Neural cell (in vitro differentiated cells): ENCODE measurements around the gene TBC1D2. TPM values are rescaled to one million over a fixed set of nuclear protein-coding genes. Genes with fewer than 3 reads are reported as not detected.

Experiments used
- H2AFZ ChIP-seq: fragments of 200-600, 300-800 bp; sonication (generic), shearing (Covaris generic); 2 replicates; pipeline ENCODE4 v1.6.0; 2014; ENCODE audit warnings: low read depth, mild to moderate bottlenecking, antibody characterized with exemption, low read length, moderate library complexity
- H3F3A ChIP-seq: fragments of 200-600 bp; shearing (Covaris generic); 2 replicates; pipeline ENCODE4 v1.6.1; 2016; ENCODE audit warnings: mild to moderate bottlenecking, moderate library complexity, mixed read lengths, antibody characterized with exemption, low read length; ENCODE audit not compliant: insufficient read depth, poor library complexity, severe bottlenecking
- H3K27ac ChIP-seq: fragments of 200-600, 300-800 bp; sonication (generic), shearing (Covaris generic); 2 replicates; pipeline ENCODE4 v1.5.1; 2014; ENCODE audit warnings: mild to moderate bottlenecking, low read length, moderate library complexity
- H3K27me3 ChIP-seq: fragments of 300-800, 200-600 bp; sonication (generic), shearing (Covaris generic); 2 replicates; pipeline ENCODE4 v1.6.0; 2014; ENCODE audit warnings: mild to moderate bottlenecking, low read depth, low read length, moderate library complexity; ENCODE audit not compliant: insufficient read depth
- H3K36me3 ChIP-seq: fragments of 300-800, 200-600 bp; sonication (generic), shearing (Covaris generic); 2 replicates; pipeline ENCODE4 v1.5.1; 2014; ENCODE audit warnings: mild to moderate bottlenecking, antibody characterized with exemption, low read length, moderate library complexity; ENCODE audit not compliant: insufficient read depth
- H3K4me2 ChIP-seq: fragments of 300-800, 200-600 bp; sonication (generic), shearing (Covaris generic); 2 replicates; pipeline ENCODE4 v1.6.0; 2014; ENCODE audit warnings: mild to moderate bottlenecking, low read length
- H3K4me3 ChIP-seq: fragments of 300-800, 200-600 bp; sonication (generic), shearing (Covaris generic); 2 replicates; pipeline ENCODE4 v1.5.1; 2014; ENCODE audit warnings: mild to moderate bottlenecking, low read length, moderate library complexity
- H3K79me2 ChIP-seq: fragments of 200-600 bp; shearing (Covaris generic); replicated peaks from 2 replicates; pipeline ENCODE4 v1.6.0; 2014; ENCODE audit warnings: mild to moderate bottlenecking, low read length, moderate library complexity; ENCODE audit not compliant: insufficient read depth
- H3K9ac ChIP-seq: fragments of 300-800, 200-600 bp; sonication (generic), shearing (Covaris generic); 2 replicates; pipeline ENCODE4 v1.6.1; 2016; ENCODE audit warnings: mild to moderate bottlenecking, low read length, mixed read lengths
- H3K9me2 ChIP-seq: fragments of 200-600 bp; shearing (Covaris generic); 2 replicates; pipeline ENCODE4 v1.6.1; 2016; ENCODE audit warnings: mild to moderate bottlenecking, low read length, mixed read lengths; ENCODE audit not compliant: insufficient read depth
- H3K9me3 ChIP-seq: fragments of 200-600, 300-800 bp; sonication (generic), shearing (Covaris generic); 2 replicates; pipeline ENCODE4 v1.6.1; 2016; ENCODE audit warnings: mild to moderate bottlenecking, mixed run types, low read length, moderate library complexity, mixed read lengths
- H4K20me1 ChIP-seq: fragments of 200-600 bp; shearing (Covaris generic); 2 replicates; pipeline ENCODE4 v1.6.1; 2016; ENCODE audit warnings: mild to moderate bottlenecking, mixed run types; ENCODE audit not compliant: insufficient read depth
- EP300 ChIP-seq: fragments of 450-650 bp; conservative IDR thresholded peaks from 2 replicates; pipeline ENCODE4 v1.6.1; 2014; ENCODE audit warnings: antibody characterized with exemption, mild to moderate bottlenecking, moderate library complexity; ENCODE audit not compliant: poor library complexity, severe bottlenecking
- EZH2 ChIP-seq: fragments of 200-600, 300-800 bp; shearing (Covaris generic), sonication (generic); IDR thresholded peaks from 2 replicates; pipeline ENCODE4 v1.6.1; 2014; ENCODE audit warnings: antibody characterized with exemption, low read length, borderline replicate concordance, mild to moderate bottlenecking; ENCODE audit not compliant: insufficient read depth, poor library complexity, severe bottlenecking
- MXI1 ChIP-seq: fragments of 450-650 bp; conservative IDR thresholded peaks from 2 replicates; pipeline ENCODE4 v1.6.1; 2014; ENCODE audit warnings: antibody characterized with exemption, mild to moderate bottlenecking; ENCODE audit not compliant: poor library complexity, severe bottlenecking
- POLR2AphosphoS5 ChIP-seq: IDR thresholded peaks from 2 replicates; pipeline ENCODE4 v1.6.1; 2012
- RAD21 ChIP-seq: fragments of 450-650 bp; conservative IDR thresholded peaks from 2 replicates; pipeline ENCODE4 v1.6.1; 2014; ENCODE audit warnings: antibody characterized with exemption, mild to moderate bottlenecking, moderate library complexity
- SMC3 ChIP-seq: fragments of 450-650 bp; conservative IDR thresholded peaks from 2 replicates; pipeline ENCODE4 v1.6.1; 2014; ENCODE audit warnings: antibody characterized with exemption, mild to moderate bottlenecking, moderate library complexity; ENCODE audit not compliant: poor library complexity
- TAF1 ChIP-seq: IDR thresholded peaks from 2 replicates; pipeline ENCODE4 v1.6.1; 2012; ENCODE audit warnings: low read depth
- polyA plus RNA-seq: library from polyadenylated mRNA; depleted of rRNA; stranded (reverse); fragments of >200 nt; gene quantifications from 2 replicates; pipeline ENCODE4 v1.2.3, GENCODE V29; 2014
- TF ChIP-seq, protein P1 (sequence below): IDR thresholded peaks from 2 replicates; pipeline ENCODE4 v1.6.1; 2012; ENCODE audit warnings: borderline replicate concordance
- TF ChIP-seq, protein P2 (sequence below): fragments of 450-650 bp; IDR thresholded peaks from 2 replicates; pipeline ENCODE4 v1.5.1; 2014; ENCODE audit warnings: antibody characterized with exemption, mild to moderate bottlenecking, moderate library complexity; ENCODE audit not compliant: poor library complexity, severe bottlenecking

The TBC1D2 gene
- polyA plus RNA-seq, 1 donor from 2014 or later, result 4.1 TPM

DNA sequence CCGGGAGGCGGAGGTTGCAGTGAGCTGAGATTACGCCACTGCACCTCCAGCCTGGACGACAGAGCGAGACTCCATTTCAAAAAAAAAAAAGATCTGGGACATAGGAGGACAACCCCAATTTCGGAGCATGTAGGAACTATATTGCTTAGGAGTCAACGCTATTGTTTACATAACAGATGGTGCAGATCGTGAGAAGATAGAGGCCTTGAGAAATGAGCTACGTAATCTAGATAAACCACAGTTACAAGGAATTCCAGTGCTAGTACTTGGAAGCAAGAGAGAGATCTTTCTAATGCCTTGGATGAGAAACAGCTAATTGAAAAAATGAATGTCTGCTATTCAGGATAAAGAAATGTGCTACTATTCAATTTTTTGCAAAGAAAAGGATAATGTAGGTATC lies 20.3 kb downstream of the TBC1D2 start:
- Histone ChIP-seq H3K9me3 (no peaks in the 10 kb centered on the region), H3K4me3 (no peak overlapping the region), H2AFZ (no peak overlapping the region), H3K36me3 (no peaks in the 10 kb centered on the region), H3K9ac (no peak overlapping the region), H4K20me1 (no peaks in the 10 kb centered on the region), H3K79me2 (no peaks in the 10 kb centered on the region), H3F3A (no peaks in the 10 kb centered on the region), H3K9me2 (no peaks in the 10 kb centered on the region), H3K27ac (no peak overlapping the region), H3K27me3 (no peaks in the 10 kb centered on the region), H3K4me2 (no peak overlapping the region)
- no peak for TF ChIP-seq EZH2

- Histone ChIP-seq H3F3A (no peaks in the 10 kb centered on the region), H2AFZ (no peak overlapping the region), H3K9me3 (no peaks in the 10 kb centered on the region), H3K36me3 (no peaks in the 10 kb centered on the region), H3K4me3 (no peak overlapping the region), H3K79me2 (no peaks in the 10 kb centered on the region), H3K4me2 (no peak overlapping the region), H3K27me3 (no peaks in the 10 kb centered on the region), H4K20me1 (no peaks in the 10 kb centered on the region), H3K9me2 (no peaks in the 10 kb centered on the region), H3K27ac (no peak overlapping the region), H3K9ac (no peak overlapping the region)
- TF ChIP-seq MXI1 (no peak), EP300 (no peak), SMC3 (no peak), RAD21 (no peak), EZH2 (no peak), POLR2AphosphoS5 (no peak), TAF1 (no peak)
- TF ChIP-seq, protein P1, sequence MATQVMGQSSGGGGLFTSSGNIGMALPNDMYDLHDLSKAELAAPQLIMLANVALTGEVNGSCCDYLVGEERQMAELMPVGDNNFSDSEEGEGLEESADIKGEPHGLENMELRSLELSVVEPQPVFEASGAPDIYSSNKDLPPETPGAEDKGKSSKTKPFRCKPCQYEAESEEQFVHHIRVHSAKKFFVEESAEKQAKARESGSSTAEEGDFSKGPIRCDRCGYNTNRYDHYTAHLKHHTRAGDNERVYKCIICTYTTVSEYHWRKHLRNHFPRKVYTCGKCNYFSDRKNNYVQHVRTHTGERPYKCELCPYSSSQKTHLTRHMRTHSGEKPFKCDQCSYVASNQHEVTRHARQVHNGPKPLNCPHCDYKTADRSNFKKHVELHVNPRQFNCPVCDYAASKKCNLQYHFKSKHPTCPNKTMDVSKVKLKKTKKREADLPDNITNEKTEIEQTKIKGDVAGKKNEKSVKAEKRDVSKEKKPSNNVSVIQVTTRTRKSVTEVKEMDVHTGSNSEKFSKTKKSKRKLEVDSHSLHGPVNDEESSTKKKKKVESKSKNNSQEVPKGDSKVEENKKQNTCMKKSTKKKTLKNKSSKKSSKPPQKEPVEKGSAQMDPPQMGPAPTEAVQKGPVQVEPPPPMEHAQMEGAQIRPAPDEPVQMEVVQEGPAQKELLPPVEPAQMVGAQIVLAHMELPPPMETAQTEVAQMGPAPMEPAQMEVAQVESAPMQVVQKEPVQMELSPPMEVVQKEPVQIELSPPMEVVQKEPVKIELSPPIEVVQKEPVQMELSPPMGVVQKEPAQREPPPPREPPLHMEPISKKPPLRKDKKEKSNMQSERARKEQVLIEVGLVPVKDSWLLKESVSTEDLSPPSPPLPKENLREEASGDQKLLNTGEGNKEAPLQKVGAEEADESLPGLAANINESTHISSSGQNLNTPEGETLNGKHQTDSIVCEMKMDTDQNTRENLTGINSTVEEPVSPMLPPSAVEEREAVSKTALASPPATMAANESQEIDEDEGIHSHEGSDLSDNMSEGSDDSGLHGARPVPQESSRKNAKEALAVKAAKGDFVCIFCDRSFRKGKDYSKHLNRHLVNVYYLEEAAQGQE, result no peak
- TF ChIP-seq, protein P2, sequence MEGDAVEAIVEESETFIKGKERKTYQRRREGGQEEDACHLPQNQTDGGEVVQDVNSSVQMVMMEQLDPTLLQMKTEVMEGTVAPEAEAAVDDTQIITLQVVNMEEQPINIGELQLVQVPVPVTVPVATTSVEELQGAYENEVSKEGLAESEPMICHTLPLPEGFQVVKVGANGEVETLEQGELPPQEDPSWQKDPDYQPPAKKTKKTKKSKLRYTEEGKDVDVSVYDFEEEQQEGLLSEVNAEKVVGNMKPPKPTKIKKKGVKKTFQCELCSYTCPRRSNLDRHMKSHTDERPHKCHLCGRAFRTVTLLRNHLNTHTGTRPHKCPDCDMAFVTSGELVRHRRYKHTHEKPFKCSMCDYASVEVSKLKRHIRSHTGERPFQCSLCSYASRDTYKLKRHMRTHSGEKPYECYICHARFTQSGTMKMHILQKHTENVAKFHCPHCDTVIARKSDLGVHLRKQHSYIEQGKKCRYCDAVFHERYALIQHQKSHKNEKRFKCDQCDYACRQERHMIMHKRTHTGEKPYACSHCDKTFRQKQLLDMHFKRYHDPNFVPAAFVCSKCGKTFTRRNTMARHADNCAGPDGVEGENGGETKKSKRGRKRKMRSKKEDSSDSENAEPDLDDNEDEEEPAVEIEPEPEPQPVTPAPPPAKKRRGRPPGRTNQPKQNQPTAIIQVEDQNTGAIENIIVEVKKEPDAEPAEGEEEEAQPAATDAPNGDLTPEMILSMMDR, result no peak
These were observed 21.1 kb downstream of the TBC1D2 start for GRCh38 chr9:98234245-98234825.
